Neural progenitor cell (in vitro differentiated cells): ENCODE results near the gene UTS2B. TPM values are rescaled to one million over a fixed set of nuclear protein-coding genes. Genes with fewer than 3 reads are reported as not detected.

Experiments used
- DNase-seq: peaks from one replicate; pipeline ENCODE4 v3.0.0-alpha.2; 2016; ENCODE audit warnings: low spot score
- H2AFZ ChIP-seq: fragments of 200-600 bp; sonication (generic); replicated peaks from 2 replicates; pipeline ENCODE4 v1.6.1; 2016; ENCODE audit warnings: antibody characterized with exemption
- H3F3A ChIP-seq: fragments of 200-600 bp; sonication (generic); 2 replicates; pipeline ENCODE4 v1.6.1; 2016; ENCODE audit warnings: antibody characterized with exemption, low read depth
- H3K27ac ChIP-seq: fragments of 200-600 bp; sonication (generic); 2 replicates; pipeline ENCODE4 v1.5.1; 2016; ENCODE audit warnings: mild to moderate bottlenecking
- H3K27me3 ChIP-seq: fragments of 200-600 bp; sonication (generic); 2 replicates; pipeline ENCODE4 v1.6.1; 2016; ENCODE audit warnings: mild to moderate bottlenecking, moderate library complexity
- H3K36me3 ChIP-seq: fragments of 200-600 bp; sonication (generic); 2 replicates; pipeline ENCODE4 v1.5.1; 2016
- H3K4me1 ChIP-seq: fragments of 200-600 bp; sonication (generic); 2 replicates; pipeline ENCODE4 v1.6.1; 2016; ENCODE audit warnings: mixed run types
- H3K4me2 ChIP-seq: fragments of 200-600 bp; sonication (generic); 2 replicates; pipeline ENCODE4 v1.6.1; 2016
- H3K4me3 ChIP-seq: fragments of 200-600 bp; sonication (generic); 2 replicates; pipeline ENCODE4 v1.5.1; 2016
- H3K79me2 ChIP-seq: fragments of 200-600 bp; sonication (generic); 2 replicates; pipeline ENCODE4 v1.6.1; 2016; ENCODE audit warnings: low read depth
- H3K9ac ChIP-seq: fragments of 200-600 bp; sonication (generic); 2 replicates; pipeline ENCODE4 v1.6.1; 2016
- H3K9me3 ChIP-seq: fragments of 200-600 bp; sonication (generic); 2 replicates; pipeline ENCODE4 v1.5.1; 2016; ENCODE audit warnings: low read depth
- H4K20me1 ChIP-seq: fragments of 200-600 bp; sonication (generic); 2 replicates; pipeline ENCODE4 v1.6.1; 2016; ENCODE audit warnings: low read depth
- H3K27ac Mint-ChIP-seq: 3 replicates; pipeline ENCODE4 v1.8.0; 2021; ENCODE audit warnings: mixed read lengths
- H3K27me3 Mint-ChIP-seq: 2 replicates; pipeline ENCODE4 v1.8.0; 2022; ENCODE audit warnings: low read depth, mild to moderate bottlenecking, inconsistent platforms, moderate library complexity, mixed read lengths; ENCODE audit not compliant: insufficient read depth
- H3K36me3 Mint-ChIP-seq: 3 replicates; pipeline ENCODE4 v1.8.0; 2021; ENCODE audit warnings: mixed read lengths
- H3K4me1 Mint-ChIP-seq: 3 replicates; pipeline ENCODE4 v1.8.0; 2021; ENCODE audit warnings: mixed read lengths
- H3K4me3 Mint-ChIP-seq: 3 replicates; pipeline ENCODE4 v1.8.0; 2021; ENCODE audit warnings: mild to moderate bottlenecking, moderate library complexity, mixed read lengths
- H3K9me3 Mint-ChIP-seq: 3 replicates; pipeline ENCODE4 v1.8.0; 2020; ENCODE audit warnings: mixed read lengths
- CTCF ChIP-seq: fragments of 200-600 bp; sonication (generic); IDR thresholded peaks from 2 replicates; pipeline ENCODE4 v1.5.1; 2017; ENCODE audit warnings: antibody characterized with exemption, mild to moderate bottlenecking
- EZH2 ChIP-seq: fragments of 200-600 bp; sonication (generic); IDR thresholded peaks from 2 replicates; pipeline ENCODE4 v1.6.1; 2017; ENCODE audit warnings: antibody characterized with exemption, mild to moderate bottlenecking, moderate library complexity
- EZH2phosphoT487 ChIP-seq: fragments of 200-600 bp; sonication (generic); IDR thresholded peaks from 2 replicates; pipeline ENCODE4 v1.6.1; 2017; ENCODE audit warnings: antibody characterized with exemption
- total RNA-seq: library from RNA; depleted of rRNA; stranded (reverse); fragments of >200 nt; gene quantifications from 2 replicates; pipeline ENCODE4 v1.2.3, GENCODE V29; 2015; ENCODE audit warnings: low replicate concordance

UTS2B gene
- total RNA-seq, 1 donor from 2014 or later, result not detected

GRCh38 chr3:191268737-191269136 is 61.6 kb downstream of the UTS2B start:
- Histone ChIP-seq H3K27me3 (no peaks in the 10 kb centered on the region), H3F3A (no peaks in the 10 kb centered on the region), H3K27ac (no peak overlapping the region), H3K9ac (no peak overlapping the region), H3K4me3 (no peak overlapping the region), H3K4me1 (peaks cover 9% of the 10 kb centered on the region), H3K4me2 (no peak overlapping the region), H3K79me2 (no peaks in the 10 kb centered on the region), H3K36me3 (no peaks in the 10 kb centered on the region), H2AFZ (no peak overlapping the region), H4K20me1 (no peaks in the 10 kb centered on the region), H3K9me3 (no peaks in the 10 kb centered on the region)
- peaks cover 3% of the 10 kb centered on the region for H3K9me3 Mint-ChIP-seq
- peaks cover 3% of the 10 kb centered on the region for H3K4me1 Mint-ChIP-seq
- no peaks in the 10 kb centered on the region for H3K36me3 Mint-ChIP-seq
- no peak for TF ChIP-seq EZH2phosphoT487
- no peak for TF ChIP-seq CTCF
- TF ChIP-seq EZH2, result no peak
- no peaks in the 10 kb centered on the region for H3K27me3 Mint-ChIP-seq
- H3K4me3 Mint-ChIP-seq, result no peak overlapping the region
- no peak for DNase-seq
- H3K27ac Mint-ChIP-seq, result no peak overlapping the region

- TF ChIP-seq CTCF, result no peak
- no peak for TF ChIP-seq EZH2phosphoT487
- no peak for TF ChIP-seq EZH2
- peaks cover 5% of the 10 kb centered on the region for H3K27me3 Mint-ChIP-seq
- H3K9me3 ChIP-seq, result no peaks in the 10 kb centered on the region
- no peak for DNase-seq
- no peak overlapping the region for H2AFZ ChIP-seq
- H3K27ac ChIP-seq, result no peak overlapping the region
- no peak overlapping the region for H3K4me2 ChIP-seq
- no peak overlapping the region for H3K4me3 ChIP-seq
- H3K27me3 ChIP-seq, result no peaks in the 10 kb centered on the region
- peaks cover 36% of the 10 kb centered on the region for H3K4me1 ChIP-seq
- no peaks in the 10 kb centered on the region for H3K79me2 ChIP-seq
- peaks cover 19% of the 10 kb centered on the region for H3K4me1 Mint-ChIP-seq
- no peak overlapping the region for H3K27ac Mint-ChIP-seq
- H3K36me3 Mint-ChIP-seq, result no peaks in the 10 kb centered on the region
- H3K4me3 Mint-ChIP-seq, result no peak overlapping the region
- no peaks in the 10 kb centered on the region for H3K36me3 ChIP-seq
- H3F3A ChIP-seq, result peaks cover 18% of the 10 kb centered on the region
- no peaks in the 10 kb centered on the region for H4K20me1 ChIP-seq
- H3K9me3 Mint-ChIP-seq, result no peaks in the 10 kb centered on the region
- no peak overlapping the region for H3K9ac ChIP-seq
These were observed 66.5 kb downstream of the UTS2B start for GRCh38 chr3:191263850-191264249.

DNA sequence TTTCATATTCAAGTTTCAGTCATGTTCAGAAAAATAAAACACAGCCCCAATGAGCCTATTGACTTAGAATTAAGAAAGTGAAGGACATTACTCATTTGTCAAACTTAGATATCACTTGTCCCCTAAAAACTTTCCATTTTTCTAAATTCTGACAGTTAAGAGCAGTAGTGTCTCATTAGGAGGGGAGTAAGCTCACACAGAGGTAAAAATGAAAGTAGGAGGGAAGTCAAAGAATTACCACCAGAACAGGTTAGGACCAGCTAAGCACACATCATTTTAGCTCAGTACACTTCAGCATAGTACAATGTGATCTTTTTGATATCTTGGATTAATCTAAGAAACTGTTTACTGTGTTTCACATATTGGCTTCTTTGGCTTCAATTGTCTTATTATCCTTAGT is 67.0 kb downstream of the UTS2B start:
- Mint-ChIP-seq H3K4me1 (peaks cover 23% of the 10 kb centered on the region), H3K27me3 (peaks cover 5% of the 10 kb centered on the region), H3K4me3 (no peak overlapping the region), H3K36me3 (no peaks in the 10 kb centered on the region), H3K9me3 (no peaks in the 10 kb centered on the region), H3K27ac (no peak overlapping the region)
- Histone ChIP-seq H3K9me3 (no peaks in the 10 kb centered on the region), H2AFZ (no peak overlapping the region), H3F3A (peaks cover 18% of the 10 kb centered on the region), H3K4me3 (no peak overlapping the region), H3K4me2 (no peak overlapping the region), H4K20me1 (no peaks in the 10 kb centered on the region), H3K36me3 (no peaks in the 10 kb centered on the region), H3K79me2 (no peaks in the 10 kb centered on the region), H3K4me1 (peaks cover 36% of the 10 kb centered on the region), H3K9ac (no peak overlapping the region), H3K27ac (no peak overlapping the region), H3K27me3 (no peaks in the 10 kb centered on the region)
- DNase-seq, result no peak
- TF ChIP-seq EZH2 (no peak), CTCF (no peak), EZH2phosphoT487 (no peak)
